ENCODE data around the gene HEXB.

Gene HEXB

DNA sequence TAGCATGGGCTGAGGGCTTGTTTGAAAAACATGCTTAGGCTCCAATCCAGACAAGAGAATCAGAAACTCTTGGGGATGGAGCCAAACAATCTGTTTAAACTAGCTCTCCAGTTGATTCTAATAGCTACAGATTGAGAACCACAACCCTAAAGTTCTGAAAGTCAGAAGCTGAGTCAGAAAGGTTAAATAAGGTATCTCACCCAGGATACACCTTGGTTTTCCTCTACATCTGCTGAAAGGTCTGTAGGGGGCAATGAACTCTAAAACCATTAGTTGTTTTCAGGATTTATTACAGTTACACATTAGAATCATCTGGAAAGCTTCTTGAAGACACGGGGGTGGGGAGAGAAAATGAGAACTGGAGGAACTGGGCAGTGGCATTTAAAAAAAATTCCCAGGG, 76.2 kb downstream of the HEXB start:
- DNase-seq = no peak

GRCh38 chr5:74762599-74762998, 77.6 kb downstream of the HEXB start:
- DNase-seq = no peak

- no peak for DNase-seq
Measured at GRCh38 chr5:74763504-74763903, 78.5 kb downstream of the HEXB start.

GRCh38 chr5:74765201-74765600, 80.2 kb downstream of the HEXB start:
- no peak for DNase-seq

DNA sequence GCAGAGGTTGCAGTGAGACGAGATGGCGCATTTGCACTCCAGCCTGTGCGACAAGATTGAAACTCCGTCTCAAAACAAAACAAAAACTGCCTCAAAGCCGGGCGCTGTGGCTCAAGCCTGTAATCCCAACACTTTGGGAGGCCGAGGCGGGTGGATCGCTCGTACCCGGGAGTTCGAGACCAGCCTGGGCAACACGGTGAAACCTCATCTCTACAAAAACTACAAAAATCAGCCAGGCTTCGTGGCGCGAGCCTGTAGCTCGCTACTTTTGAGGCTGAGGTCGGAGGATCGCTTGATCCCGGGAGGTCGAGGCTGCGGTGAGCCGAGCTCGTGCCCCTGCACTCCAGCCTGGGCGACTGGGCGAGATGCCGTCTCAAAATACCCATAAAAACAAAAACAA, 80.9 kb downstream of the HEXB start:
- DNase-seq = no peak

DNA sequence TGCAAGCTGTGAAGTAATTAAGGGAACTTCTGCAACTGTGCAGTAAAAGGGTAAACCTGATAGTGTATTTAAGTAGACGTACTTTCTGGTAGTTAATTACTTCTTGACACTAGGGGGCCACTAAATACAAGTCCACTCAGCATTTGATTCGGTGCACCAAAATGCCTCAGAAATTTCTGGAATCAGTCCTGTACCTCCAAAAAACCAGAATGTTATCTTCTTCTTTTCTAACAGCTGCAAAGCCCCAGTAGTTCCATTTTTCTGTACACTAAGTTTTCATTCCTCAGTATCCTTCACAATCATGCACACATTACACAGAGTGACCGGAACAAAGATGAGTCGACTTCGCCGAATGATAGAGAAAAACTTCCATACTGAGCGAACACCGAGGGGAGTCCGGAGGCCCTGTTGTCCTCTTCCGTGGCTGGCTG, 81.4 kb downstream of the HEXB start:
- peak; percentile 46 to 59 for DNase-seq

DNA sequence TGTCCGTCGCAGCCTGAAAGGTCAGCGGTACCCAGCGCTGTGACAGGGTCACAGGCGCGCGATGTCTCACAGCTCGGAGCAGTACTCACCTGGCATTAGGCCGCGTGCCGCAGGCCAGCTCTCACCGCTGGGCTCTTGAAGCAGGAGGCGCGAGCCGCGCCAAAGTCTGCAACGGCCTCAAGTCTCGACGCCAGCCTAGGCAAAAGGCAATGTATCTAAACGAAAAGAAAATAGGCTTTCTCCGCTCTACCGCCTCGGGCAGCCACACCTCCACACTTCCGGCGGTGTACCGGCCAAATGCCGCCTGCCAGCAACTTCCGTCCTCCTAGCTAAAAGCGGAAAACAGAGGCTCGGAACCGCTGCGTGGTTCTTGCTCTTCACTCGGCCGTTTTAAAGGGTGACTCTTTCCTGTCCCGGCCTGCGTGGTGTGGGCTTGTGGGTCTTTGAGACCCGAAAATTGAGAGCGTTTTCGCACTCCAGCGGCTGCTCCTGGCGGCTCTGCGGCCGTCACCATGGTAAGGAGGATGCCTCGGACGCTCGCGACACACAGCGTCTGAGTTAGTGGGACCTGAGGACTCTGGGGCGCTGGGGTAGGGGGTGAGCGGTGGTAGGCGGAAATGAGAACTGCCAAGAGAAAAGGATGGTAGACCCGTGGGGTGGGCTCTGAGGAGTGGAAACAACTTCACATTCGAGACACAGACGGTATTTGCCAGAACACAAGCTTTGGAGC, 82.0 kb downstream of the HEXB start, which contains the start of the genes GFM2 and NSA2:
TSS of gene GFM2 (minus strand) at position 269 of the 730 bp plus-strand sequence. CDS start 3,375 bp downstream, outside the sequence.
TSS of gene NSA2 (plus strand) at position 401 of the 730 bp plus-strand sequence. CDS start at position 513, 112 bp downstream.
- peak; percentile 93 to 96 for DNase-seq

DNA sequence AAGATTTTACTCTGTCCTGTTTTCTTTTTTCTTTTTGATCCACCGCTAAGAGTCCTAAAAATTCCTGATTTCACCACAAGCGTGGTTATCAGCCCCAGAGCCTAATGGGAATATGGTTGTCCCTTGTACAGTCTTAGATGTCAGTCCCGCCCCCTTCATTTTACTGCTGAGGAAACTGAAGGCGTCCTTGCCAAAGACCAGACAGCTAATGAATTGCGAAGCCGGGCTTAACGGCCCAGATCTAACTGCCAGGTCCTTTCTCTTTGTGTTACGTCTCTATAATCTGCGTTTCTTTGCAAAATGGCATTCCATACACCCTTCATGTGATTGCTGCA, 82.5 kb downstream of the HEXB start:
- peak; percentile 65 to 69 for DNase-seq
